Hepatocyte (in vitro differentiated cells): ENCODE results near the gene HECW1. TPM values are rescaled to one million over a fixed set of nuclear protein-coding genes. Genes with fewer than 3 reads are reported as not detected.

Source experiments
- DNase-seq: peaks from one replicate; pipeline ENCODE4 v3.0.0-alpha.2; 2016; ENCODE audit warnings: low spot score
- H2AFZ ChIP-seq: fragments of 200-600 bp; sonication (generic); 2 replicates; pipeline ENCODE4 v1.6.0; 2016; ENCODE audit warnings: antibody characterized with exemption, mild to moderate bottlenecking
- H3K27ac ChIP-seq: fragments of 200-600 bp; sonication (generic); 2 replicates; pipeline ENCODE4 v1.5.1; 2016; ENCODE audit warnings: mild to moderate bottlenecking
- H3K27me3 ChIP-seq: fragments of 200-600 bp; sonication (generic); 2 replicates; pipeline ENCODE4 v1.6.1; 2016
- H3K36me3 ChIP-seq: fragments of 200-600 bp; sonication (generic); replicated peaks from 2 replicates; pipeline ENCODE4 v1.5.1; 2016; ENCODE audit warnings: low read depth; ENCODE audit not compliant: insufficient read depth
- H3K4me1 ChIP-seq: fragments of 200-600 bp; sonication (generic); 2 replicates; pipeline ENCODE4 v1.5.1; 2016; ENCODE audit warnings: mild to moderate bottlenecking, moderate library complexity; ENCODE audit not compliant: insufficient read depth
- H3K4me2 ChIP-seq: fragments of 200-600 bp; sonication (generic); 2 replicates; pipeline ENCODE4 v1.6.0; 2016
- H3K4me3 ChIP-seq: fragments of 200-600 bp; sonication (generic); 2 replicates; pipeline ENCODE4 v1.5.1; 2016; ENCODE audit warnings: mild to moderate bottlenecking
- H3K79me2 ChIP-seq: fragments of 200-600 bp; sonication (generic); 2 replicates; pipeline ENCODE4 v1.6.0; 2017; ENCODE audit warnings: mild to moderate bottlenecking
- H3K9me2 ChIP-seq: fragments of 200-600 bp; sonication (generic); replicated peaks from 2 replicates; pipeline ENCODE4 v1.6.0; 2017; ENCODE audit warnings: mild to moderate bottlenecking; ENCODE audit not compliant: insufficient read depth
- H3K9me3 ChIP-seq: fragments of 200-600 bp; sonication (generic); 2 replicates; pipeline ENCODE4 v1.5.1; 2016; ENCODE audit warnings: low read depth, mild to moderate bottlenecking
- H4K20me1 ChIP-seq: fragments of 200-600 bp; sonication (generic); 2 replicates; pipeline ENCODE4 v1.6.0; 2016; ENCODE audit warnings: mild to moderate bottlenecking; ENCODE audit not compliant: insufficient read depth, poor library complexity, severe bottlenecking
- CTCF ChIP-seq: fragments of 200-600 bp; sonication (generic); IDR thresholded peaks from 2 replicates; pipeline ENCODE4 v1.5.1; 2016; ENCODE audit warnings: antibody characterized with exemption, mild to moderate bottlenecking; ENCODE audit not compliant: poor library complexity
- EZH2 ChIP-seq: fragments of 200-600 bp; sonication (generic); IDR thresholded peaks from 2 replicates; pipeline ENCODE4 v1.6.1; 2016; ENCODE audit warnings: antibody characterized with exemption, mild to moderate bottlenecking, borderline replicate concordance
- EZH2phosphoT487 ChIP-seq: fragments of 200-600 bp; sonication (generic); IDR thresholded peaks from one replicate; pipeline ENCODE4 v1.6.1; 2018; ENCODE audit warnings: antibody characterized with exemption, mild to moderate bottlenecking, low read depth, moderate library complexity; ENCODE audit not compliant: unreplicated experiment, severe bottlenecking
- WGBS: methylation state at CpG from one replicate; pipeline ENCODE4 v1.1.6; 2016; ENCODE audit warnings: low lambda C conversion rate; ENCODE audit errors: missing lambda C conversion rate; 5-methylcytosine and 5-hydroxymethylcytosine counted together
- polyA plus RNA-seq: library from polyadenylated mRNA; unstranded; fragments of >200 nt; fragmentation: Nextera tagmentation; extraction: Ambion mirVana; gene quantifications from 2 replicates; pipeline ENCODE4 v1.2.1, GENCODE V29; 2016
- total RNA-seq: library from RNA; depleted of rRNA; stranded (reverse); fragments of >200 nt; gene quantifications from 2 replicates; pipeline ENCODE4 v1.2.3, GENCODE V29; 2014

Gene HECW1
- total and polyA plus RNA-seq, 2 experiments from 2014 or later, result 1.5 to 7.6 TPM

GRCh38 chr7:43443381-43443780, 330.9 kb downstream of the HECW1 start:
- Histone ChIP-seq H3K4me1 (no peaks in the 10 kb centered on the region), H4K20me1 (no peaks in the 10 kb centered on the region), H3K36me3 (no peaks in the 10 kb centered on the region), H2AFZ (no peak overlapping the region), H3K9me3 (no peaks in the 10 kb centered on the region), H3K4me2 (no peak overlapping the region), H3K4me3 (no peak overlapping the region), H3K9me2 (no peaks in the 10 kb centered on the region), H3K27me3 (no peaks in the 10 kb centered on the region), H3K79me2 (no peaks in the 10 kb centered on the region), H3K27ac (no peak overlapping the region)
- DNase-seq, result no peak
- TF ChIP-seq EZH2phosphoT487 (no peak), EZH2 (no peak), CTCF (no peak)
- WGBS, result 53% methylated on average over 1 of the region's 1 CpG

GRCh38 chr7:43444711-43445578, 332.5 kb downstream of the HECW1 start:
- Histone ChIP-seq H3K9me3 (no peaks in the 10 kb centered on the region), H3K36me3 (no peaks in the 10 kb centered on the region), H3K79me2 (no peaks in the 10 kb centered on the region), H3K4me1 (no peaks in the 10 kb centered on the region), H3K4me3 (no peak overlapping the region), H3K4me2 (no peak overlapping the region), H4K20me1 (no peaks in the 10 kb centered on the region), H3K27me3 (no peaks in the 10 kb centered on the region), H2AFZ (no peak overlapping the region), H3K27ac (no peak overlapping the region), H3K9me2 (no peaks in the 10 kb centered on the region)
- DNase-seq, result no peak
- TF ChIP-seq CTCF (no peak), EZH2phosphoT487 (no peak), EZH2 (no peak)
- 97% methylated on average over 69 of the region's 72 CpGs for WGBS

- H3K27ac ChIP-seq, result no peak overlapping the region
- no peaks in the 10 kb centered on the region for H3K27me3 ChIP-seq
- no peaks in the 10 kb centered on the region for H4K20me1 ChIP-seq
- H3K79me2 ChIP-seq, result no peaks in the 10 kb centered on the region
- no peak for DNase-seq
- H3K9me2 ChIP-seq, result no peaks in the 10 kb centered on the region
- no peak overlapping the region for H2AFZ ChIP-seq
- H3K4me1 ChIP-seq, result no peaks in the 10 kb centered on the region
- WGBS, result 88% methylated on average over 3 of the region's 3 CpGs
- no peaks in the 10 kb centered on the region for H3K36me3 ChIP-seq
- no peak overlapping the region for H3K4me3 ChIP-seq
- no peaks in the 10 kb centered on the region for H3K9me3 ChIP-seq
- no peak for TF ChIP-seq EZH2
- TF ChIP-seq EZH2phosphoT487, result no peak
- TF ChIP-seq CTCF, result no peak
- H3K4me2 ChIP-seq, result no peak overlapping the region
Observed at GRCh38 chr7:43449577-43449976, 337.1 kb downstream of the HECW1 start.
